ENCODE measurements around the gene BOC.

- no peak for TF ChIP-seq JUNB (IDR thresholded peaks at IDR 0.05)
- no peak for TF ChIP-seq CTCF (IDR thresholded peaks at IDR 0.05 in 2 of 3, conservative IDR thresholded peaks at IDR 0.05 in 1 of 3; ENCODE audit: control insufficient read depth in 2 of 3, extremely low read depth in 1 of 3, insufficient read depth in 1 of 3, low read depth in 3 of 3, low read length in 3 of 3)
- no peak for TF ChIP-seq ZNF217 (IDR thresholded peaks at IDR 0.05)
- no peak for TF ChIP-seq ETV6 (conservative IDR thresholded peaks at IDR 0.05 in 1 of 2, IDR thresholded peaks at IDR 0.05 in 1 of 2; ENCODE audit: borderline replicate concordance in 1 of 2, low read depth in 1 of 2)
- TF ChIP-seq SIX5 (IDR thresholded peaks at IDR 0.05; ENCODE audit: low read depth, low read length, severe bottlenecking), result no peak
- TF ChIP-seq SUZ12 (IDR thresholded peaks at IDR 0.05; ENCODE audit: unreplicated experiment), result no peak
- no peak for TF ChIP-seq RFX5 (IDR thresholded peaks at IDR 0.05; ENCODE audit: low read depth, low read length)
- no peak for TF ChIP-seq ATF2 (IDR thresholded peaks at IDR 0.05; ENCODE audit: low read length)
- no peak for TF ChIP-seq CEBPB (IDR thresholded peaks at IDR 0.05; ENCODE audit: borderline replicate concordance in 1 of 2, low read depth in 2 of 2, low read length in 2 of 2)
- no peak for TF ChIP-seq MAX (IDR thresholded peaks at IDR 0.05; ENCODE audit: low read depth, low read length)
- no peak for TF ChIP-seq NFIC (IDR thresholded peaks at IDR 0.05; ENCODE audit: low read depth, low read length)
These were observed 3.7 kb downstream of the BOC start for GRCh38 chr3:113214917-113215595.

All from GM12878 (cell line).